Occipital lobe (tissue), 2 donors: Measurements from ENCODE around the gene MAPRE2. TPM values are rescaled to one million over a fixed set of nuclear protein-coding genes. Genes with fewer than 3 reads are reported as not detected.
"Not testable (repeated sequence)": the region's sequence is repeated elsewhere in the genome, so short reads cannot be mapped to it uniquely, and the experiment has no call there.

Experiments
- DNase-seq: peaks from one replicate; lab custom pipeline; 2025; lab: John Stamatoyannopoulos, UW
- total RNA-seq: library from RNA; depleted of rRNA; stranded (reverse); fragments of >200 nt; gene quantifications from one replicate; pipeline ENCODE4 v1.2.3, GENCODE V29; 2014

Gene MAPRE2
- total RNA-seq, 1 donor from 2014 or later: 68.0 TPM

DNA sequence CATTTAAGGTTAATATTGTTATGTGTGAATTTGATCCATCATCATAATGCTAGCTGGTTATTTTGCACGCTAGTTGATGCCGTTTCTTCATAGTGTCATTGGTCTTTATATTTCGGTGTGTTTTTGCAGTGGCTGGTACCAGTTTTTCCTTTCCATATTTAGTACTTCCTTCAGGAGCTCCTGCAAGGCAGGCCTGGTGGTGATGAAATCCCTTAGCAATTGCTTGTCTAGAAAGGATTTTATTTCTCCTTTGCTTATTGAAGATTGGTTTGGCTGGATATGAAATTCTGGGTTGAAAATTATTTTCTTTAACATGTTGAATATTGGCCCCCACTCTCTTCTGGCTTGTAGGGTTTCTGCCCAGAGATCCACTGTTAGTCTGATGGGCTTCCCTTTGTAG, 109.0 kb downstream of the MAPRE2 start:
- DNase-seq: not testable (repeated sequence)

DNA sequence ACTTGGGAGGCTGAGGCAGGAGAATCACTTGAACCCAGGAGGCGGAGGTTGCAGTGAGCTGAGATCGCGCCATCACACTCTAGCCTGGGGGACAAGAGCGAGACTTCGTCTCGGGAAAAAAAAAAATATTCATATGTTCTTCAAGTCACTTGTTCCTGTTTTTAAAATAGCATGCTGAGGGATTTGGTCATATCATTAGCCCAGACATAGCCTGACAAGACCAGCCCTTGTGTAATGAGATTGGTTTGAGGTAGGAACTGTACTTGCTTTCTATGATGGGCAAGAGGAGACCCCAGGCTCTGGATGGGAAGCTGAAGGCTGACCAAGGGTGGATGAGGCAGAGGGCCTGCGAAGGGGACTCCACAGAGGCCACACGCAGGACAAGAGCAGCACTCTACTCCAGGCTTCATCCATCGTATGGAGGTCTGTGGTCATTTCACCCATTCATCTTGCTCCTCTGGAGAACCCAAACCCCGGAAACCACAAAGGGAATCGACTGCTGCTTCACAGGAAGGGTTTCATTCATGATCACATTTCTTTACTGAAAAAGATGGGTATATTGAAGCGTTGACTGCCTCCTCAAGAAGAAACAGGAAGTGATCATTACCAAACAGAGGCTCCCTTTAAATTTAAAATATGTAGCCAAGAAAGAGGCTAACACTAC, 112.5 kb downstream of the MAPRE2 start:
- no peak for DNase-seq

GRCh38 chr18:35155398-35156117, 114.3 kb downstream of the MAPRE2 start:
- no peak for DNase-seq

GRCh38 chr18:35157181-35157580, 116.0 kb downstream of the MAPRE2 start:
- DNase-seq: no peak

DNA sequence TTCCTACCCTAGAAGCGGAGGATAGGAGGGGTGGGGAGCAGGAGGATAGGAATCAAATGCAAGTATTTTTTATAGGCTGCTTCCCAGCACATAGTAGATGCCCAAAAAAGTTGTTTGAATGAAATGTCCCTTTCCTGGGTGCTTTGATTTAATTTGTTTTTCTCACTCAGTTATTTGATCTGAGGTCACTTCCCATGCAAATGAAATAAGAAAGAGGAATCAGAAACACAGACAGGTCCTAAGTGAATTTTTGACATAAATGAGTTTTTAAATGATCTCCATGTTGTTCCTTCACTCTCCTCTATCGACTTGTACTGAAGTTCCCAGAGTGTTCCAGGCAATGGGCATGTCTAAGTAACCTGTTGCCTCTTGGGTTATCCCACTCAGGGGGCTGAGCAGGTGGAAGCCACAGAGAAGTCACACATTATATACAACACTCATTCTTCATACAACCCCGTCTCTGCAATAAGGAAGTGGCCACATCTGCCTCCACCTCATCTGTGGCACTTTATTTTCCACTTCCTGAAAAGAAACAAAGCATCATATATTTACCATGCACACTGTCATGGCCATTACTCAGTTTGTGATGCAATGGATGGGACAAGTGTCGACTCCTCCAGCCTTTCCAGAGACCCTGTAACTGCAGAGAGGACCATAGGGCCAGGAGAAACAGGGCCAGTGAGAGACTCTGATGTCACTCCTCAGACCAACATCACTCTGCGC, 117.7 kb downstream of the MAPRE2 start:
- no peak for DNase-seq

- no peak for DNase-seq
Measured at GRCh38 chr18:35159782-35160181, 118.6 kb downstream of the MAPRE2 start.

- DNase-seq: no peak
Measured at GRCh38 chr18:35161485-35161884, 120.3 kb downstream of the MAPRE2 start.

- no peak for DNase-seq
Measured at GRCh38 chr18:35161934-35162333, 120.7 kb downstream of the MAPRE2 start.

- no peak for DNase-seq
Measured at GRCh38 chr18:35163014-35163539, 121.9 kb downstream of the MAPRE2 start.

DNA sequence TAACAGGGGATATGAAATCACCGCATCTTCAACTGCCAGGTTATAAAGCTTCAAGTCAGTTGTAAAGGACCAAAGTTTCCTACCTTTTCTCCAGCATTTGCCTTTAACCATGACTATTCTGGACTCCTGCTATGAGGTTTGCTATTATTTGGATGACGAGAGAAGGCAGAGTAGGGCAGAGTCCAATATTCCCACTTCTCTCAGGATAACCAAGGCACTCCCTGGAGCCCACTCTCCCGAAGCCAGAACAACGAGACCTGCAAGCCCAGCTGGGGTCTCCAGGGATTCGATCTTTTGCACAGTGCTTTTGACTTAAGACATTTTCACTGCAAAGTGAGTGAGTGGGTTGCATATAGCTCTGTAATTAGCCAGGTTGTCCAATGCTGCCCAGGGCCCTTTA, 122.5 kb downstream of the MAPRE2 start:
- DNase-seq: no peak

DNA sequence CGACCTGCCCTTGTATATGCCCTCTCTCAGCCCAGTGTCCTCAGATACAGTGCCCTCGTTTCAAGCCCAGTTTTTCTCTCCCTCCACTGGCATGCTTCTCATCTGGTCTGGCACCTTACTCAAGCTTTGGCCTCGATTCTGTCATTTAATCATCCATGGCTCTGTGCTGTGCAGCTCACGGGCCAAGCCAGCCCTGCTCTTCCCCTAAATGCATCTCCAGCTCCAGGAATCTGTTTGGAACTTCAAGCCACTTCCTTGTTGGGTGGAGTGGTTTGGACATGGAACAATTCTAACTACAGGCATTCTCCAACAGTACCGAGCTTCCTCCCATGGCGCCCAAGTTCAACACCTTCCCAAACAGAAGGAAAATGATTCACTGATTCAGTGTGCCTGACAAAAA, 122.9 kb downstream of the MAPRE2 start:
- no peak for DNase-seq

DNA sequence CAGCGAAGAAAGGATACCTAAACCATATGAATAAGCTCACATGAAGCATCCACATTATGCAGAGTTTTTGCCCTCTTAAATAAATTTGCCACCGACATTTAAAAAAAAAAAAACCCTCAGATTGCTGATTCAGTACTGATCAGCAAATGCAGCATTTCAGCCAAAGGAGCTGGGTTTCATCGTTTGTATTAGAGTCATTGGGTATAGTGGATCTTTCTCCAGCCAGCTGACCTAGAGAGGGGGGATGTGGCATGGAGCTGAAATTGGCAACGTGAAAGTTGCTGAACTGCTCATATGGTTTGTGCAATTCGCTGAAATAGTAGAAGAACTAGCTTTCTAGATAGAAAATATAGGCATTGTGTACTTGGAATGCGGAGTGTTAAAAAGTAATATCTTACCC, 126.1 kb downstream of the MAPRE2 start:
- no peak for DNase-seq

DNA sequence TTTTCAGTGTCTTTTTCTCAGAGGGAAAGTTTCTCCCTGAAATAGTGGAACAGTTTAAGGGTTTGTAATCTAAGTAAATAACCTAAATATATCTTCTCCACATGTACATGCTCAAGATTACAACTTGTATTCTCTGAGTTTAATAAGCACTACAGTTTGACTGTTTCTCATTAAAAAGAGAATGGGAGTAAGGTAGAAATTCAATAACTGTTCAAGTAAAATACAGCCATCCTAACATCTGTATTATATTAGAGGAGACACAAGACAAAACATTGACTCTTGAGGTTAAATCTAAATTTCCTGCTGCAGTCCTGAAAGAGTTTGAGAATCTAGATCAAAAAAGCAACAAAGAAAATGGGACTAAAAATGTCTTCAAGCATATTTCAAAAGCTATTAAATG, 126.6 kb downstream of the MAPRE2 start:
- no peak for DNase-seq

DNA sequence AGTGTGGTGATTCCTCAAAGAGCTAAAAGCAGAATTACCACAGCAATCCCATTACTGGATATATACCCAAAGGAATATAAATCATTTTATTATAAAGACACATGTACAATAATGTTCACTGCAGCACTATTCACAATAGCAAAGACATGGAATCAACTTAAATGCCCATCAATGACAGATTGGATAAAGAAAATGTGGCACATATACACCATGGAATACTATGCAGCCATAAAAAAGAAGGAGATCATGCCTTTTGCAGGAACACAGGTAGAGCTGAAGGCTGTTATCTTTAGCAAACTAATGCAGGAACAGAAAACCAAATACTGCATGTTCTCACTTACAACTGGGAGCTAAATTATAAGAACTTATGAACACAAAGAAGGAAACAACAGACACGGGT, 129.1 kb downstream of the MAPRE2 start:
- not testable (repeated sequence) for DNase-seq

DNA sequence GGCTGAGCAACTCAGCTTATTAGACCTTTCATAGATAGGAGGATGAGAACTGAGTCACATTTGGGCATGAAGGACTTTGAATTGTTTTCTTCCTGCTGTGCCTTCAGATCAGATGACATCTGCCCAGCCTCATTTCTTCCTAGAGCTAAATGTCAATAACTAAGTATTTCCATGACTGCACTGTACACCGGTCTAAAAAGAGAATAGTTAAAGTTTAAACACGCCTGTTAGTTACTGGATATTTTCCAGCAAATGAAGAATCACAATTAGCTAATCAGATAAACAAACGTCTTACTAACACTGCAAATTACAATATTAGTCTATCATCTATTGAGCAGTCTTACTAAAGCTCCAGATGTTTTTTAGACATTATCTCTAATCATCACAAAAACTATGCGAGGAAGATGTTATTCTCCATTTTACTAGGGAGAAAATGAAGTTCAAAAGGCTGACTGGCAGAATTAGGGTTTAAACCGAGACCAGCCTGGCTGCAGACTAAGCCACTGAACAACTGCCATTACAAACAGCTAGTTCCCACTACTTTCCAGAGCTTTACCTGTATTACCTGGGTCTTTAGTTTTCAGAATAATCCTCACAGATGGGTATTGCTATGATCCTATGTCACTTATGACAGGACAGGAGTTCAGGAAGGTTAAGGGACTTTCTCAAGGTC, 130.2 kb downstream of the MAPRE2 start:
- DNase-seq: no peak

DNA sequence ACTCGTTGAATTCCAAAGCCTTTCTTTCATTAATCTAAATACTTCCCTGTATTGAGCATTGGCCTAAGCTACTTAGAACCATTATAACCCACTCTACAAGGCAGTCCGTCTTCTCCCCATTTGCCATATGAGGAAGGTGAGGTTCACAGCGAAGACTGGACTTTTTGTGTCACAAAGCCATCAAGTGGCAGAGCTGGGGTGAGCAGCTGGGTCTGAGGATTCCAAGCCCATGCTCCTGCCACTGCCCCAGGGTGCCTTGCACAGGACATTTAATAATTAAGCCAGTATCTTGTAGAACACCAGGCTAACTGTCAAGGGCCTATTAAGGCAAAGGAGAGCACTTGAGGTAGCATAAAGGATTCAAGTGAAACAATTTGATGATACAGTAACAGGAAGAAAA, 130.8 kb downstream of the MAPRE2 start:
- DNase-seq: no peak

GRCh38 chr18:35172451-35173035, 131.3 kb downstream of the MAPRE2 start:
- DNase-seq: no peak

DNA sequence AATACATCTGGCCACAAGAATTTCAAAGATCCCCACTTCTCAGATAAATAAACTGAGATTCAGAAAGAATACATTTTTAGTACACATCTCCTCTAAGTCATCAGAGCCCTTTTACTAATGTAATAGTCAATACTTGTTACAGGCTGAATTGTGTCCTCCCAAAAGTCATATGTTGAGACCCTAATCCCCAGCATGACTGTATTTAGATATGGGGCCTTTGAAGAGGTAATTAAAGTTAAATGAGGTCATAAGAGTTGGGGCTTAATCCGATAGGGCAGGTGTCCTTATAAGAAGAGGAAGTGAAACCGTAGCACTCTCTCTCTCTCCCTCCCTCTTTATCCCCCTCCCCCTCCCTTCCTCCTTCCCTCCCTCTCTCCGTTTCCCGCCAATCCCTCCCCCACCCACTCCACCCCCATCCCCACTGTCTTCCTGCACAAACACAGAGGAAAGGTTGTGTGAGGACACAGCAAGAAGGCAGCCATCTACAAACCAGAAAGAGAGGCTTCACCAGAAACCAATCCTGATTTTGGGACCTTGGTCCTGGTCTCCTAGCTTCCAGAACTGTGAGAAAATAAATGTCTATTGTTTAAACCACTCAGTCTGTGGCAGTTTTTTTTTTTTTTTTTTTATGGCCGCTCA, 133.0 kb downstream of the MAPRE2 start:
- DNase-seq: no peak

- DNase-seq: no peak
Measured at GRCh38 chr18:35174745-35175144, 133.5 kb downstream of the MAPRE2 start.

GRCh38 chr18:35176925-35177324, 135.7 kb downstream of the MAPRE2 start:
- DNase-seq: no peak

DNA sequence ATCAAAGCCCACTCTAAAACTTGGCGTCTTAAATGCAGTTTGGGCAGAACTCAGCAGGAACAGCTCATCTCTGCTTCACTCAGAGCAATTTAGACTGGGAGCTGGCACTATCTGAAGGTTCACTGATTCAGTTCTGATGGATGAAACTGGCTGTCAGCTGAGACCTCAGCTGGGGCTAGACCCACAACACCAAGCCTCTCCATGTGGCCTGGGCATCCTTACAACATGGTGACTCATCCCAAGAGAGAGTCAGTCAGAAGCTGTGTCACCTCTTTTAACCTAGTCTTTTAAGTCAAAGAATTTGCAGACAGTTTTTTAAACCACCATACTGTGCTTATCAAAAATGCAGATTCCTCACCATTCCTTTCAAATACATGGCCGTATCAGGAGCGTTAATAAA, 137.0 kb downstream of the MAPRE2 start:
- DNase-seq: no peak
